SK-N-SH (cell line): ENCODE results near the gene TNK2. TPM values are rescaled to one million over a fixed set of nuclear protein-coding genes. Genes with fewer than 3 reads are reported as not detected.

Source experiments
- CTCF ChIA-PET: fragments of 300-600, 350-600 bp; formaldehyde crosslinking; extraction: SDS; loops from one replicate; lab custom pipeline; 2021; lab: Yijun Ruan, JAX
- POLR2A ChIA-PET: fragments of 350-600 bp; sonication (Branson Sonifier 250); formaldehyde crosslinking; extraction: SDS; loops from one replicate; lab custom pipeline; 2020; ENCODE audit warnings: antibody characterized with exemption, inconsistent platforms; lab: Yijun Ruan, JAX
- DNase-seq: peaks from one replicate; pipeline ENCODE4 v3.0.0; 2012
- H2AFZ ChIP-seq: fragments of 200-600 bp; sonication (generic); 2 replicates; pipeline ENCODE4 v1.8.1; 2016; ENCODE audit warnings: antibody characterized with exemption, mild to moderate bottlenecking, low read depth
- H3F3A ChIP-seq: fragments of 200-600 bp; sonication (generic); replicated peaks from 2 replicates; pipeline ENCODE3; 2016; ENCODE audit warnings: antibody characterized with exemption, mild to moderate bottlenecking; ENCODE audit not compliant: insufficient read depth
- H3K27ac ChIP-seq, 2 experiments: fragments of 200-500 bp in 1 of 2; fragments of 200-600 bp in 1 of 2; sonication (Bioruptor generic) in 1 of 2; sonication (generic), shearing (Covaris generic) in 1 of 2; 2 replicates each; pipeline versions ENCODE4 v1.5.1 to v1.6.1; 2014 to 2016; ENCODE audit warnings: low read depth in 2 of 2, inconsistent platforms in 1 of 2, low read length in 1 of 2, mild to moderate bottlenecking in 1 of 2, mixed read lengths in 1 of 2
- H3K27me3 ChIP-seq: fragments of 200-600 bp; sonication (generic), shearing (Covaris generic); 2 replicates; pipeline ENCODE4 v1.6.1; 2016; ENCODE audit warnings: mixed run types; ENCODE audit not compliant: insufficient read depth
- H3K36me3 ChIP-seq, 2 experiments: fragments of 200-500 bp in 1 of 2; fragments of 200-600 bp in 1 of 2; sonication (Bioruptor generic) in 1 of 2; sonication (generic) in 1 of 2; replicated peaks in 1 of 2; 2 replicates each; pipeline versions ENCODE3 to v1.5.1; 2014 to 2016; ENCODE audit warnings: low read length in 1 of 2, mild to moderate bottlenecking in 1 of 2; ENCODE audit not compliant: insufficient read depth in 2 of 2, control insufficient read depth in 1 of 2
- H3K4me1 ChIP-seq, 2 experiments: fragments of 200-500 bp in 1 of 2; fragments of 200-600 bp in 1 of 2; sonication (Bioruptor generic) in 1 of 2; sonication (generic), shearing (Covaris generic) in 1 of 2; 2 replicates each; pipeline versions ENCODE4 v1.5.1 to v1.6.1; 2014 to 2016; ENCODE audit warnings: low read depth in 1 of 2, low read length in 1 of 2, mixed run types in 1 of 2; ENCODE audit not compliant: insufficient read depth in 2 of 2, control insufficient read depth in 1 of 2
- H3K4me2 ChIP-seq: fragments of 200-600 bp; sonication (generic), shearing (Covaris generic); 2 replicates; pipeline ENCODE4 v1.6.1; 2017; ENCODE audit warnings: mixed run types
- H3K4me3 ChIP-seq, 2 experiments: fragments of 200-500 bp in 1 of 2; fragments of 200-600 bp in 1 of 2; sonication (Bioruptor generic) in 1 of 2; sonication (generic), shearing (Covaris generic) in 1 of 2; 2 replicates each; pipeline versions ENCODE4 v1.5.1 to v1.8.1; 2014 to 2016; ENCODE audit warnings: low read depth in 2 of 2, inconsistent platforms in 1 of 2, low read length in 1 of 2, mild to moderate bottlenecking in 1 of 2, mixed read lengths in 1 of 2, moderate library complexity in 1 of 2
- H3K79me2 ChIP-seq: fragments of 200-600 bp; sonication (generic); 2 replicates; pipeline ENCODE4 v1.8.1; 2017; ENCODE audit warnings: mild to moderate bottlenecking; ENCODE audit not compliant: insufficient read depth
- H3K9ac ChIP-seq: fragments of 200-600 bp; sonication (generic); 2 replicates; pipeline ENCODE4 v1.6.1; 2017; ENCODE audit warnings: mixed run types
- H3K9me2 ChIP-seq: fragments of 200-600 bp; sonication (generic); 2 replicates; pipeline ENCODE4 v1.6.1; 2017; ENCODE audit warnings: mixed run types
- H3K9me3 ChIP-seq: fragments of 200-600 bp; sonication (generic); 2 replicates; pipeline ENCODE4 v1.6.1; 2017; ENCODE audit warnings: mixed run types, mild to moderate bottlenecking, moderate library complexity
- H4K20me1 ChIP-seq: fragments of 200-600 bp; sonication (generic); 2 replicates; pipeline ENCODE4 v1.6.1; 2017; ENCODE audit warnings: mild to moderate bottlenecking, mixed run types; ENCODE audit not compliant: insufficient read depth
- CHD2 ChIP-seq: fragments of 150-350 bp; IDR thresholded peaks from 2 replicates; pipeline ENCODE4 v1.6.1; 2018; ENCODE audit warnings: low read length; ENCODE audit not compliant: partially characterized antibody
- ELF1 ChIP-seq: IDR thresholded peaks from 2 replicates; pipeline ENCODE4 v1.4.0; 2012
- EP300 ChIP-seq, 2 experiments: IDR thresholded peaks; 2 replicates each; pipeline versions ENCODE4 v1.4.0 to v1.6.1; 2012; ENCODE audit warnings: borderline replicate concordance in 1 of 2, low read depth in 1 of 2, low read length in 1 of 2
- EZH2phosphoT487 ChIP-seq: fragments of 200-600 bp; sonication (generic); IDR thresholded peaks from 2 replicates; pipeline ENCODE4 v1.6.1; 2017; ENCODE audit warnings: low read depth, mixed run types, mild to moderate bottlenecking, antibody characterized with exemption, moderate library complexity, borderline replicate concordance
- FOXJ3 ChIP-seq: sonication (generic); formaldehyde crosslinking; IDR thresholded peaks from 2 replicates; pipeline ENCODE4 v1.5.1; 2020; ENCODE audit warnings: mild to moderate bottlenecking, missing genetic modification reagents
- GABPA ChIP-seq: IDR thresholded peaks from 2 replicates; pipeline ENCODE4 v1.4.0; 2012; ENCODE audit warnings: low read depth, mild to moderate bottlenecking
- GATA2 ChIP-seq: sonication (generic); formaldehyde crosslinking; IDR thresholded peaks from 2 replicates; pipeline ENCODE4 v1.5.0; 2020; ENCODE audit warnings: mild to moderate bottlenecking, missing genetic modification reagents
- IRF3 ChIP-seq: fragments of 150-350 bp; IDR thresholded peaks from 2 replicates; pipeline ENCODE4 v1.6.1; 2016; ENCODE audit warnings: mild to moderate bottlenecking, low read depth, low read length
- MAX ChIP-seq: IDR thresholded peaks from 2 replicates; pipeline ENCODE4 v1.4.0; 2012; ENCODE audit warnings: low read depth
- MEF2A ChIP-seq: IDR thresholded peaks from 2 replicates; pipeline ENCODE4 v1.4.0; 2012; ENCODE audit warnings: low read depth, borderline replicate concordance
- NFIC ChIP-seq: IDR thresholded peaks from 2 replicates; pipeline ENCODE4 v1.4.0; 2012; ENCODE audit warnings: borderline replicate concordance
- NRF1 ChIP-seq: IDR thresholded peaks from 2 replicates; pipeline ENCODE4 v1.6.1; 2012; ENCODE audit warnings: low read depth, mild to moderate bottlenecking, low read length
- PBX3 ChIP-seq: IDR thresholded peaks from 2 replicates; pipeline ENCODE4; 2012
- RAD21 ChIP-seq: IDR thresholded peaks from 2 replicates; pipeline ENCODE4 v1.6.1; 2012; ENCODE audit warnings: mild to moderate bottlenecking, low read length
- RCOR1 ChIP-seq: fragments of 150-350 bp; IDR thresholded peaks from 2 replicates; pipeline ENCODE4 v1.6.1; 2017; ENCODE audit warnings: antibody characterized with exemption, low read length
- REST ChIP-seq: IDR thresholded peaks from 2 replicates; pipeline ENCODE4 v1.6.1; 2012; ENCODE audit warnings: mild to moderate bottlenecking, low read depth, low read length, moderate library complexity
- USF1 ChIP-seq: IDR thresholded peaks from 2 replicates; pipeline ENCODE4 v1.4.0; 2012; ENCODE audit warnings: low read depth, borderline replicate concordance
- USF2 ChIP-seq: fragments of 150-350 bp; IDR thresholded peaks from 2 replicates; pipeline ENCODE4 v1.6.1; 2017; ENCODE audit warnings: antibody characterized with exemption, low read length, low read depth, borderline replicate concordance
- YY1 ChIP-seq: IDR thresholded peaks from 2 replicates; pipeline ENCODE4 v1.4.0; 2012; ENCODE audit warnings: low read depth, mild to moderate bottlenecking
- WGBS: methylation state at CpG from one replicate; pipeline ENCODE4 v1.1.6; 2017; ENCODE audit warnings: low lambda C conversion rate; 5-methylcytosine and 5-hydroxymethylcytosine counted together
- polyA plus RNA-seq, 3 experiments: library from polyadenylated mRNA; depleted of rRNA; stranded (reverse); fragments of >200 nt; gene quantifications; 2 replicates each; pipeline ENCODE4 v1.2.3, GENCODE V29; 2012

The TNK2 gene
- polyA plus RNA-seq, 1 of the 3 experiments (the other 2 are of a cell fraction), result 17.3 TPM

- Histone ChIP-seq H3K4me2 (no peak overlapping the region), H3K27ac (no peak overlapping the region), H3K4me3 (no peak overlapping the region), H4K20me1 (no peaks in the 10 kb centered on the region), H3K9me2 (no peaks in the 10 kb centered on the region), H2AFZ (no peak overlapping the region), H3K9me3 (no peaks in the 10 kb centered on the region), H3K27me3 (no peaks in the 10 kb centered on the region), H3K79me2 (no peaks in the 10 kb centered on the region), H3K36me3 (peaks cover 0 to 9% of the 10 kb centered on the region in 2 experiments), H3K9ac (no peak overlapping the region), H3K4me1 (peaks cover 0 to 6% of the 10 kb centered on the region in 2 experiments; a peak in 1 of 4 replicates), H3F3A (peaks cover 12% of the 10 kb centered on the region)
- POLR2A ChIA-PET, result no interaction called here
- DNase-seq, result no peak
- 81% methylated on average over 6 of the region's 6 CpGs for WGBS
- CTCF ChIA-PET, result interaction anchor here (1.5 to 16.4 kb wide), 4 partner anchors 10 to 55 kb away, joined by 4 to 606 read pairs (median 32); partner anchors contain the start of gene TNK2
- no peak for TF ChIP-seq NFIC
- TF ChIP-seq YY1, result no peak
- no peak for TF ChIP-seq EZH2phosphoT487
- no peak for TF ChIP-seq NRF1
Measured at GRCh38 chr3:195860456-195860855, 47.9 kb downstream of the TNK2 start.

GRCh38 chr3:195859846-195860411 lies 48.4 kb downstream of the TNK2 start:
- ChIA-PET CTCF (interaction anchor here (0.6 to 16.4 kb wide), 22 partner anchors 9 to 317 kb away, joined by 3 to 606 read pairs (median 5); partner anchors contain the start of genes PPP1R2 and TNK2), POLR2A (interaction anchor here (0.8 to 1.5 kb wide), 3 partner anchors 33 to 36 kb away, joined by 4 to 7 read pairs (median 4); no protein-coding TSS in a partner anchor)
- H3K9ac ChIP-seq, result no peak overlapping the region
- H3K27ac ChIP-seq, result no peak overlapping the region
- DNase-seq, result no peak
- H3K36me3 ChIP-seq, result peaks cover 0 to 7% of the 10 kb centered on the region in 2 experiments
- no peaks in the 10 kb centered on the region for H4K20me1 ChIP-seq
- no peaks in the 10 kb centered on the region for H3K79me2 ChIP-seq
- no peaks in the 10 kb centered on the region for H3K9me3 ChIP-seq
- no peak overlapping the region for H3K4me3 ChIP-seq
- no peak overlapping the region for H2AFZ ChIP-seq
- WGBS, result 91% methylated on average over 23 of the region's 23 CpGs
- no peak for TF ChIP-seq PBX3
- TF ChIP-seq REST, result no peak
- no peak for TF ChIP-seq USF1
- no peak for TF ChIP-seq EZH2phosphoT487
- TF ChIP-seq IRF3, result no peak
- no peak for TF ChIP-seq USF2
- TF ChIP-seq FOXJ3 (CRISPR knock-in tag), result no peak
- no peak for TF ChIP-seq MAX
- TF ChIP-seq EP300 (IDR thresholded peaks at IDR 0.05; ENCODE audit: borderline replicate concordance in 1 of 2, low read depth in 1 of 2, low read length in 1 of 2), result no peak
- TF ChIP-seq GATA2, result no peak
- no peak for TF ChIP-seq RCOR1
- no peak for TF ChIP-seq CHD2
- TF ChIP-seq GABPA, result no peak
- TF ChIP-seq ELF1, result no peak
- no peak for TF ChIP-seq RAD21
- TF ChIP-seq MEF2A, result no peak
- H3K4me2 ChIP-seq, result no peak overlapping the region
- peaks cover 0 to 6% of the 10 kb centered on the region in 2 experiments; a peak in 1 of 4 replicates for H3K4me1 ChIP-seq
- H3F3A ChIP-seq, result peaks cover 12% of the 10 kb centered on the region
- no peaks in the 10 kb centered on the region for H3K9me2 ChIP-seq
- no peaks in the 10 kb centered on the region for H3K27me3 ChIP-seq
